DOHH2 (cell line): ENCODE results near the gene WDR70.

Source experiments
- H3F3A ChIP-seq: fragments of 200-600 bp; sonication (generic), shearing (Covaris generic); 2 replicates; pipeline ENCODE4 v1.6.0; 2016; ENCODE audit warnings: antibody characterized with exemption, mild to moderate bottlenecking; ENCODE audit not compliant: control insufficient read depth, insufficient read depth
- H3K27ac ChIP-seq: fragments of 200-600 bp; sonication (generic); 2 replicates; pipeline ENCODE4 v1.5.1; 2014; ENCODE audit warnings: low read depth, mild to moderate bottlenecking, low read length, moderate library complexity
- H3K27me3 ChIP-seq: fragments of 200-600 bp; sonication (generic); 2 replicates; pipeline ENCODE4 v1.6.1; 2014; ENCODE audit warnings: mild to moderate bottlenecking, low read length, mixed read lengths; ENCODE audit not compliant: control insufficient read depth
- H3K36me3 ChIP-seq: fragments of 200-600 bp; sonication (generic); 2 replicates; pipeline ENCODE4 v1.6.1; 2014; ENCODE audit warnings: mild to moderate bottlenecking, low read length, moderate library complexity, mixed read lengths; ENCODE audit not compliant: control insufficient read depth
- H3K4me1 ChIP-seq: fragments of 200-600 bp; sonication (generic); 2 replicates; pipeline ENCODE4 v1.6.1; 2014; ENCODE audit warnings: mild to moderate bottlenecking, low read length, mixed read lengths; ENCODE audit not compliant: control insufficient read depth
- H3K4me2 ChIP-seq: fragments of 200-600 bp; sonication (generic); 2 replicates; pipeline ENCODE4 v1.6.0; 2014; ENCODE audit warnings: mild to moderate bottlenecking, low read length, moderate library complexity
- H3K4me3 ChIP-seq: fragments of 200-600 bp; sonication (generic); 2 replicates; pipeline ENCODE4 v1.5.1; 2014; ENCODE audit warnings: mild to moderate bottlenecking, low read length, mixed read lengths
- H3K79me2 ChIP-seq: fragments of 200-600 bp; sonication (generic); 2 replicates; pipeline ENCODE4 v1.6.1; 2014; ENCODE audit warnings: mild to moderate bottlenecking, low read length, mixed read lengths; ENCODE audit not compliant: control insufficient read depth
- H3K9me2 ChIP-seq: fragments of 200-600 bp; sonication (generic); replicated peaks from 2 replicates; pipeline ENCODE4 v1.6.1; 2014; ENCODE audit warnings: mild to moderate bottlenecking, low read length, mixed read lengths; ENCODE audit not compliant: control insufficient read depth
- H3K9me3 ChIP-seq: fragments of 200-600 bp; sonication (generic); 2 replicates; pipeline ENCODE4 v1.6.1; 2014; ENCODE audit warnings: antibody characterized with exemption, low read length, mixed read lengths; ENCODE audit not compliant: control insufficient read depth, insufficient read depth
- H4K20me1 ChIP-seq: fragments of 200-600 bp; sonication (generic); 2 replicates; pipeline ENCODE4 v1.6.0; 2014; ENCODE audit warnings: low read depth, mild to moderate bottlenecking, antibody characterized with exemption, low read length, moderate library complexity; ENCODE audit not compliant: control insufficient read depth, insufficient read depth
- EZH2phosphoT487 ChIP-seq: fragments of 200-600 bp; sonication (generic); IDR thresholded peaks from 2 replicates; pipeline ENCODE4 v1.6.1; 2017; ENCODE audit warnings: borderline replicate concordance, mild to moderate bottlenecking, antibody characterized with exemption, low read length, moderate library complexity, mixed read lengths
- TF ChIP-seq, protein P1 (sequence below): fragments of 200-600 bp; sonication (generic); IDR thresholded peaks from one replicate; pipeline ENCODE4 v1.5.1; 2014; ENCODE audit warnings: antibody characterized with exemption, mild to moderate bottlenecking, low read depth, low read length; ENCODE audit not compliant: poor library complexity, severe bottlenecking

The WDR70 gene

DNA sequence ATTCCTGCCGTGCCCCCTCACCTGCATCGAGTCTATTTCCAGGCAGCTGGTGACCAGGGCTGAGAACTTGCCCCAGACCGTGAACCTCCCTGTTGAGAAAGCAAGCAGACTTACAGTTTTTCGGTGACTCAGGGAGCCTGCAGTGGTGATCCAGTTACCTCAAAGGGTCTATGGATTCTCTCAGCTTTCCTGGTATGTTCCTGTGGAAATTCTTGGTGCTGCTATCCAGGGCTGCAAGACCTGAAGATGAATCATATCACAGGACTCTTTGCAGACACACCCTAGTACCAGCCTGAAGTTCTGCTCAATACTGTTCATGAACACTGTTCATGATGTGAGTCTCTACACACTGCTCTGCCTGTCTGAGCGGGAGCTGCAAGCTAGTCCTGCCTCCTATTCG lies 154.7 kb downstream of the WDR70 start:
- Histone ChIP-seq H3K4me2 (no peak overlapping the region), H3K27ac (no peak overlapping the region), H3K36me3 (no peaks in the 10 kb centered on the region), H3K9me2 (no peaks in the 10 kb centered on the region), H4K20me1 (no peaks in the 10 kb centered on the region), H3K79me2 (no peaks in the 10 kb centered on the region), H3F3A (no peaks in the 10 kb centered on the region), H3K4me1 (no peaks in the 10 kb centered on the region), H3K27me3 (no peaks in the 10 kb centered on the region), H3K9me3 (no peaks in the 10 kb centered on the region), H3K4me3 (no peak overlapping the region)
- no peak for TF ChIP-seq EZH2phosphoT487
- TF ChIP-seq, protein P1, sequence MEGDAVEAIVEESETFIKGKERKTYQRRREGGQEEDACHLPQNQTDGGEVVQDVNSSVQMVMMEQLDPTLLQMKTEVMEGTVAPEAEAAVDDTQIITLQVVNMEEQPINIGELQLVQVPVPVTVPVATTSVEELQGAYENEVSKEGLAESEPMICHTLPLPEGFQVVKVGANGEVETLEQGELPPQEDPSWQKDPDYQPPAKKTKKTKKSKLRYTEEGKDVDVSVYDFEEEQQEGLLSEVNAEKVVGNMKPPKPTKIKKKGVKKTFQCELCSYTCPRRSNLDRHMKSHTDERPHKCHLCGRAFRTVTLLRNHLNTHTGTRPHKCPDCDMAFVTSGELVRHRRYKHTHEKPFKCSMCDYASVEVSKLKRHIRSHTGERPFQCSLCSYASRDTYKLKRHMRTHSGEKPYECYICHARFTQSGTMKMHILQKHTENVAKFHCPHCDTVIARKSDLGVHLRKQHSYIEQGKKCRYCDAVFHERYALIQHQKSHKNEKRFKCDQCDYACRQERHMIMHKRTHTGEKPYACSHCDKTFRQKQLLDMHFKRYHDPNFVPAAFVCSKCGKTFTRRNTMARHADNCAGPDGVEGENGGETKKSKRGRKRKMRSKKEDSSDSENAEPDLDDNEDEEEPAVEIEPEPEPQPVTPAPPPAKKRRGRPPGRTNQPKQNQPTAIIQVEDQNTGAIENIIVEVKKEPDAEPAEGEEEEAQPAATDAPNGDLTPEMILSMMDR = no peak

GRCh38 chr5:37539459-37539858 lies 160.3 kb downstream of the WDR70 start:
- Histone ChIP-seq H3K9me3 (no peaks in the 10 kb centered on the region), H3K27ac (no peak overlapping the region), H3K9me2 (no peaks in the 10 kb centered on the region), H3K79me2 (no peaks in the 10 kb centered on the region), H3K27me3 (no peaks in the 10 kb centered on the region), H3K4me3 (no peak overlapping the region), H4K20me1 (no peaks in the 10 kb centered on the region), H3K4me1 (no peaks in the 10 kb centered on the region), H3K4me2 (no peak overlapping the region), H3F3A (no peaks in the 10 kb centered on the region), H3K36me3 (no peaks in the 10 kb centered on the region)
- no peak for TF ChIP-seq EZH2phosphoT487
- TF ChIP-seq, protein P1 = no peak

DNA sequence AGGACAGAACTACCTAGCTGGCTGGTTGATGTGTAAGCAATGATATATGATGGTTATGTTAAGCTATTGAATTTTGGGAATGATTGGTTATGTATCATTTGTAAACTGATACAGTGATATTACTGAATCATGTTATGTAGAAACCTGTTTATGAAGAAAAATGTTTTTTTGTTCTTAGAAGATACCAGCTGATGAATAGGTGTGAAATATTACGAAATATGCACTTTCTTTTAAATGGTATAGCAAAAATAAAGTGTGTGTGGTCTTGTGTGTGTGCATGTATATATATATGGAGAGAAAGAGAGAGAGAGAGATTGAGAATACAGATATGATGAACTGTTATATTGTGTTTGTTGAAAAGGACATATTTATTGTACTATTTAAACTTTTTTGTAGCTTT lies 164.1 kb downstream of the WDR70 start:
- H3K36me3 ChIP-seq = no peaks in the 10 kb centered on the region
- no peaks in the 10 kb centered on the region for H3K79me2 ChIP-seq
- no peak overlapping the region for H3K4me3 ChIP-seq
- H3F3A ChIP-seq = no peaks in the 10 kb centered on the region
- no peaks in the 10 kb centered on the region for H4K20me1 ChIP-seq
- TF ChIP-seq EZH2phosphoT487 = no peak
- TF ChIP-seq, protein P1 = no peak
- H3K9me2 ChIP-seq = no peaks in the 10 kb centered on the region
- no peak overlapping the region for H3K4me2 ChIP-seq
- H3K4me1 ChIP-seq = no peaks in the 10 kb centered on the region
- H3K27me3 ChIP-seq = no peaks in the 10 kb centered on the region
- H3K9me3 ChIP-seq = no peaks in the 10 kb centered on the region
- H3K27ac ChIP-seq = no peak overlapping the region

DNA sequence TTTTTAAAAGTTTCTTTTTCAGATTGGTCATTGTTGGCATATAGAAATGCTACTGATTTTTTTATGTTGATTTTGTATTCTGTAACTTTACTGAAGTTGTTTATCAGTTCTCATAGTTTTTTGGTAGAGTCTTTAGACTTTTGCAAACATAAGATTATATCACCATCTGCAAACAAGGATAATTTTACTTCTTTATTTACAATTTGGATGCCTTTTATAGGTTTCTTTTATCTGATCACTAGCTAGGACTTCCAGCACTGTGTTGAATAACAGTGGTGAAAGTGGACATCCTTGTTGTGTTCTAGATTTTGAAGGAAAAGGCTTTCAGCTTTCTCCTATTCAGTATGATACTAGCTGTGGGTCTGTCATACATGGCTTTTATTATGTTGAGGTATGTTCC lies 170.3 kb downstream of the WDR70 start:
- TF ChIP-seq, protein P1 = no peak
- TF ChIP-seq EZH2phosphoT487 = no peak
- Histone ChIP-seq H3K27ac (no peak overlapping the region), H3K27me3 (no peaks in the 10 kb centered on the region), H3K9me3 (no peaks in the 10 kb centered on the region), H3K36me3 (no peaks in the 10 kb centered on the region), H3K4me1 (no peaks in the 10 kb centered on the region), H3K9me2 (no peaks in the 10 kb centered on the region), H3K4me2 (no peak overlapping the region), H3F3A (no peaks in the 10 kb centered on the region), H3K79me2 (no peaks in the 10 kb centered on the region), H3K4me3 (no peak overlapping the region), H4K20me1 (no peaks in the 10 kb centered on the region)
